CD14-positive monocyte (primary cell): ENCODE data around the gene DUSP16. TPM values are rescaled to one million over a fixed set of nuclear protein-coding genes. Genes with fewer than 3 reads are reported as not detected.

Experiments
- DNase-seq, 3 donors: peaks; one replicate each; pipeline ENCODE4 v3.0.0-alpha.2; 2011 to 2022
- H2AFZ ChIP-seq: 2 replicates; pipeline ENCODE4 v1.6.0; 2012; ENCODE audit warnings: mild to moderate bottlenecking, low read depth, low read length, inconsistent platforms; ENCODE audit not compliant: insufficient read depth, poor library complexity, severe bottlenecking
- H3K27ac ChIP-seq, 2 donors: 1 replicate in 1 of 2; 2 replicates in 1 of 2; pipeline ENCODE4 v1.5.1; 2012 to 2013; ENCODE audit warnings: low read length in 2 of 2, control low read depth in 1 of 2, inconsistent platforms in 1 of 2, low read depth in 1 of 2, mild to moderate bottlenecking in 1 of 2
- H3K27me3 ChIP-seq, 2 donors: one replicate each; pipeline versions ENCODE4 v1.6.0 to v1.6.1; 2011 to 2013; ENCODE audit warnings: low read length in 2 of 2; ENCODE audit not compliant: control insufficient read depth in 2 of 2, insufficient read depth in 2 of 2
- H3K36me3 ChIP-seq, 2 donors: replicated peaks in 1 of 2; 1 replicate in 1 of 2; 2 replicates in 1 of 2; pipeline versions ENCODE4 v1.5.1 to v1.6.1; 2012 to 2013; ENCODE audit warnings: low read length in 2 of 2, control low read depth in 1 of 2, inconsistent platforms in 1 of 2, mild to moderate bottlenecking in 1 of 2; ENCODE audit not compliant: insufficient read depth in 2 of 2, control insufficient read depth in 1 of 2
- H3K4me1 ChIP-seq, 2 donors: 1 replicate in 1 of 2; 2 replicates in 1 of 2; pipeline versions ENCODE4 v1.5.1 to v1.6.1; 2012 to 2013; ENCODE audit warnings: low read length in 2 of 2, control low read depth in 1 of 2, inconsistent platforms in 1 of 2, mild to moderate bottlenecking in 1 of 2, moderate library complexity in 1 of 2; ENCODE audit not compliant: insufficient read depth in 2 of 2, control insufficient read depth in 1 of 2
- H3K4me2 ChIP-seq: replicated peaks from 2 replicates; pipeline ENCODE3; 2012; ENCODE audit warnings: low read length, moderate library complexity, mild to moderate bottlenecking; ENCODE audit not compliant: poor library complexity, severe bottlenecking; ENCODE audit errors: extremely low read depth
- H3K4me3 ChIP-seq, 3 experiments: fragments of 200-600 bp in 1 of 3; sonication (generic) in 1 of 3; replicated peaks in 1 of 3; 1 replicate in 2 of 3; 2 replicates in 1 of 3; pipeline ENCODE4 v1.5.1; 2011 to 2013; ENCODE audit warnings: low read length in 3 of 3, mild to moderate bottlenecking in 3 of 3, control low read depth in 2 of 3, low read depth in 2 of 3, inconsistent platforms in 1 of 3, moderate library complexity in 1 of 3
- H3K79me2 ChIP-seq: 2 replicates; pipeline ENCODE4 v1.6.0; 2012; ENCODE audit warnings: mild to moderate bottlenecking, control low read depth, inconsistent platforms, low read length, moderate library complexity; ENCODE audit not compliant: insufficient read depth
- H3K9ac ChIP-seq: 2 replicates; pipeline ENCODE4 v1.6.0; 2017; ENCODE audit warnings: low read length, mild to moderate bottlenecking; ENCODE audit not compliant: insufficient read depth, poor library complexity, severe bottlenecking
- H3K9me3 ChIP-seq, 2 donors: replicated peaks in 1 of 2; 1 replicate in 1 of 2; 2 replicates in 1 of 2; pipeline versions ENCODE4 v1.5.1 to v1.6.1; 2012 to 2013; ENCODE audit warnings: low read length in 2 of 2, control low read depth in 1 of 2; ENCODE audit not compliant: control insufficient read depth in 1 of 2, insufficient read depth in 1 of 2
- H4K20me1 ChIP-seq: 2 replicates; pipeline ENCODE4 v1.6.0; 2012; ENCODE audit warnings: mild to moderate bottlenecking, low read length, control low read depth, moderate library complexity; ENCODE audit not compliant: insufficient read depth
- H3K27ac Mint-ChIP-seq, 7 donors: one replicate each; pipeline ENCODE4 v1.8.0; 2020; ENCODE audit warnings: mild to moderate bottlenecking in 7 of 7, mixed read lengths in 7 of 7, moderate library complexity in 6 of 7, inconsistent platforms in 2 of 7
- H3K27me3 Mint-ChIP-seq, 3 donors: one replicate each; pipeline ENCODE4 v1.8.0; 2021 to 2022; ENCODE audit warnings: low read depth in 3 of 3, mild to moderate bottlenecking in 3 of 3, mixed read lengths in 3 of 3, moderate library complexity in 3 of 3, inconsistent platforms in 1 of 3
- H3K36me3 Mint-ChIP-seq, 2 donors: one replicate each; pipeline ENCODE4 v1.8.0; 2020; ENCODE audit warnings: mixed read lengths in 2 of 2, inconsistent platforms in 1 of 2, mild to moderate bottlenecking in 1 of 2
- H3K4me1 Mint-ChIP-seq: one replicate; pipeline ENCODE4 v1.8.0; 2020; ENCODE audit warnings: mild to moderate bottlenecking, mixed read lengths
- H3K4me3 Mint-ChIP-seq, 2 donors: one replicate each; pipeline ENCODE4 v1.8.0; 2020; ENCODE audit warnings: mild to moderate bottlenecking in 2 of 2, mixed read lengths in 2 of 2, moderate library complexity in 1 of 2
- H3K9me3 Mint-ChIP-seq, 7 donors: one replicate each; pipeline ENCODE4 v1.8.0; 2020 to 2022; ENCODE audit warnings: mixed read lengths in 7 of 7, mild to moderate bottlenecking in 6 of 7, moderate library complexity in 6 of 7, inconsistent platforms in 2 of 7
- CTCF ChIP-seq: fragments of 200-600 bp; IDR thresholded peaks from one replicate; pipeline ENCODE4 v1.8.0; 2022; ENCODE audit warnings: antibody characterized with exemption, mild to moderate bottlenecking
- WGBS: methylation state at CpG from one replicate; pipeline ENCODE4 v1.1.5; 2013; ENCODE audit warnings: missing lambda C conversion rate; ENCODE audit not compliant: insufficient coverage; 5-methylcytosine and 5-hydroxymethylcytosine counted together
- intact Hi-C, 2 donors: fragments of 100-400 bp; cut with micrococcal nuclease; formaldehyde crosslinking; loops; one replicate each; pipeline versions ENCODE4 v1.15.0 to v1.15.1; 2023
- polyA plus RNA-seq, 3 donors: library from polyadenylated mRNA; depleted of rRNA in 1 of 3; unstranded in 2 of 3; stranded (reverse) in 1 of 3; fragments of 300-500 nt in 2 of 3; fragments of >200 nt in 1 of 3; fragmentation: Illumina TruSeq in 2 of 3; gene quantifications; 1 replicate in 2 of 3; 2 replicates in 1 of 3; pipeline ENCODE4 v1.2.3, GENCODE V29; 2012 to 2021

DUSP16 gene
- polyA plus RNA-seq, 3 donors = 0.04 to 0.46 (median 0.27) TPM

GRCh38 chr12:12480074-12480473 is 82.6 kb downstream of the DUSP16 start:
- Histone ChIP-seq H3K27me3 (no peaks in the 10 kb centered on the region), H3K36me3 (peaks cover 0 to 10% of the 10 kb centered on the region in 2 donors), H3K9ac (no peak overlapping the region), H4K20me1 (no peaks in the 10 kb centered on the region), H3K9me3 (no peaks in the 10 kb centered on the region), H3K79me2 (no peaks in the 10 kb centered on the region), H3K4me3 (no peak overlapping the region), H3K4me1 (peaks cover 2 to 4% of the 10 kb centered on the region in 2 donors), H3K27ac (no peak overlapping the region), H3K4me2 (no peak overlapping the region), H2AFZ (no peak overlapping the region)
- peak overlapping the region in 1 of 7 donors; percentile 3 for H3K27ac Mint-ChIP-seq
- H3K27me3 Mint-ChIP-seq = no peaks in the 10 kb centered on the region
- no peaks in the 10 kb centered on the region for H3K9me3 Mint-ChIP-seq
- intact Hi-C loops = no loop called here
- H3K36me3 Mint-ChIP-seq = peaks cover 3 to 9% of the 10 kb centered on the region in 2 donors
- no peak overlapping the region for H3K4me3 Mint-ChIP-seq
- no peak for DNase-seq
- WGBS = 100% methylated on average over 4 of the region's 5 CpGs
- H3K4me1 Mint-ChIP-seq = peaks cover 6% of the 10 kb centered on the region
- no peak for TF ChIP-seq CTCF

DNA sequence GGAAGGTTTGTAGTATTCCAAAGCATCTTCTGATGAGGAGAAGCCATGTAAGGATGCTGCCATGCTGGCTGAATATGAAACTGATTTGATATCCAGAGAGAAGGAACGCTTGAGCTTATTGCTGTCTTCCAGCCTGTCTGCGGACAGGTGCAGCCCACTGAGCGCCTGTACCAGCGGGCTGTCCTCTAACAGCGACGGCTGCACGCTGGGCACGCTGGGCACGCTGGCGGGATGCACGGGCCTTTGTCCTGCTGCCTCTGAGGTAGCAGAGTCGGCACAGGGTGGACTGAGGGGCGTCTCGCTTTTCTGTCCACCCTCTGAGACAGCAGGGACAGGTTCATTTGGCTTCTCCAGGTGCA is 85.2 kb downstream of the DUSP16 start:
- Histone ChIP-seq H4K20me1 (no peaks in the 10 kb centered on the region), H3K4me2 (no peak overlapping the region), H3K36me3 (peaks cover 0 to 10% of the 10 kb centered on the region in 2 donors), H3K27me3 (no peaks in the 10 kb centered on the region), H2AFZ (no peak overlapping the region), H3K4me3 (no peak overlapping the region), H3K27ac (no peak overlapping the region), H3K9me3 (no peaks in the 10 kb centered on the region), H3K4me1 (no peaks in the 10 kb centered on the region), H3K9ac (no peak overlapping the region), H3K79me2 (no peaks in the 10 kb centered on the region)
- no peak overlapping the region for H3K4me3 Mint-ChIP-seq
- WGBS = 100% methylated on average over 13 of the region's 14 CpGs
- no peak for TF ChIP-seq CTCF
- intact Hi-C loops = no loop called here
- peaks cover 7% of the 10 kb centered on the region for H3K4me1 Mint-ChIP-seq
- no peak overlapping the region for H3K27ac Mint-ChIP-seq
- DNase-seq = no peak
- peaks cover 8 to 13% of the 10 kb centered on the region in 2 donors for H3K36me3 Mint-ChIP-seq
- H3K9me3 Mint-ChIP-seq = no peaks in the 10 kb centered on the region
- peaks cover 0 to 4% (median 0%) of the 10 kb centered on the region in 3 donors for H3K27me3 Mint-ChIP-seq
